ENCODE measurements around the gene BRIP1. TPM values are rescaled to one million over a fixed set of nuclear protein-coding genes. Genes with fewer than 3 reads are reported as not detected.

The BRIP1 gene
- total RNA-seq, 2 donors from 2014 or later, result 24.2 to 25.5 TPM

DNA sequence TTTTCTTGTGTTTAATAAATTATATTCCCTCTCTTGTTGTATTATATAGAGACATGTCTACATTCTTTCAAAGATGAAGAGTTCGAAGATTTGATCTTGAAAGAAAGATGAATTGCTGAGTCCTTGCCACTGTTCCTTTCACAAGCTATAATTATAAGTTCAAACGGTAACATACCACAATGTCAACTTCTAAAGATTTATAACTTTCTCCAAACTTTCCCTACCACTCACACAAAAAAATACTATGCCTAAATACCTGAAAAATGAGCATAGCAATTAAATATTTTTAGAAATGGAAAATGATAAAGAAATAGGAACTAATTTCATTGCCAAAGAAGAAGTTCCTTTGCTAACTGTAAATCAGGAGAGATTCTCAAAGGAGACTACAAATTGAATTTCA, 50.6 kb downstream of the BRIP1 start:
- H3K27ac ChIP-seq (ENCODE audit: low read depth, low read length), result no peak overlapping the region
- Mint-ChIP-seq H3K27me3 (ENCODE audit: insufficient read depth) (no peaks in the 10 kb centered on the region), H3K4me3 (no peak overlapping the region), H3K36me3 (ENCODE audit: low read depth) (peaks cover 5% of the 10 kb centered on the region), H3K9me3 (no peaks in the 10 kb centered on the region), H3K27ac (no peak overlapping the region), H3K4me1 (peaks cover 34% of the 10 kb centered on the region)
- no peaks in the 10 kb centered on the region for H3K9me3 ChIP-seq (ENCODE audit: control insufficient read depth, low read length)
- no peak for DNase-seq
- H3K4me3 ChIP-seq (ENCODE audit: low read length), result no peak overlapping the region
- no peak overlapping the region for H3K9ac ChIP-seq (ENCODE audit: extremely low read depth, low read length, poor library complexity, severe bottlenecking)
- no peaks in the 10 kb centered on the region for H3K27me3 ChIP-seq (ENCODE audit: control insufficient read depth, insufficient read depth, low read length, poor library complexity, severe bottlenecking)
- H3K4me1 ChIP-seq (ENCODE audit: control insufficient read depth, insufficient read depth, low read length), result peaks cover 10% of the 10 kb centered on the region
- TF ChIP-seq, protein P1, sequence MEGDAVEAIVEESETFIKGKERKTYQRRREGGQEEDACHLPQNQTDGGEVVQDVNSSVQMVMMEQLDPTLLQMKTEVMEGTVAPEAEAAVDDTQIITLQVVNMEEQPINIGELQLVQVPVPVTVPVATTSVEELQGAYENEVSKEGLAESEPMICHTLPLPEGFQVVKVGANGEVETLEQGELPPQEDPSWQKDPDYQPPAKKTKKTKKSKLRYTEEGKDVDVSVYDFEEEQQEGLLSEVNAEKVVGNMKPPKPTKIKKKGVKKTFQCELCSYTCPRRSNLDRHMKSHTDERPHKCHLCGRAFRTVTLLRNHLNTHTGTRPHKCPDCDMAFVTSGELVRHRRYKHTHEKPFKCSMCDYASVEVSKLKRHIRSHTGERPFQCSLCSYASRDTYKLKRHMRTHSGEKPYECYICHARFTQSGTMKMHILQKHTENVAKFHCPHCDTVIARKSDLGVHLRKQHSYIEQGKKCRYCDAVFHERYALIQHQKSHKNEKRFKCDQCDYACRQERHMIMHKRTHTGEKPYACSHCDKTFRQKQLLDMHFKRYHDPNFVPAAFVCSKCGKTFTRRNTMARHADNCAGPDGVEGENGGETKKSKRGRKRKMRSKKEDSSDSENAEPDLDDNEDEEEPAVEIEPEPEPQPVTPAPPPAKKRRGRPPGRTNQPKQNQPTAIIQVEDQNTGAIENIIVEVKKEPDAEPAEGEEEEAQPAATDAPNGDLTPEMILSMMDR (conservative IDR thresholded peaks at IDR 0.05), result no peak
- H3K36me3 ChIP-seq (ENCODE audit: control insufficient read depth, insufficient read depth, low read length), result no peaks in the 10 kb centered on the region
- 94 to 100% methylated on average over 1 to 2 of the region's 2 CpGs for WGBS, 2 experiments (ENCODE audit: insufficient coverage in 1 of 2, insufficient read length in 1 of 2)

DNA sequence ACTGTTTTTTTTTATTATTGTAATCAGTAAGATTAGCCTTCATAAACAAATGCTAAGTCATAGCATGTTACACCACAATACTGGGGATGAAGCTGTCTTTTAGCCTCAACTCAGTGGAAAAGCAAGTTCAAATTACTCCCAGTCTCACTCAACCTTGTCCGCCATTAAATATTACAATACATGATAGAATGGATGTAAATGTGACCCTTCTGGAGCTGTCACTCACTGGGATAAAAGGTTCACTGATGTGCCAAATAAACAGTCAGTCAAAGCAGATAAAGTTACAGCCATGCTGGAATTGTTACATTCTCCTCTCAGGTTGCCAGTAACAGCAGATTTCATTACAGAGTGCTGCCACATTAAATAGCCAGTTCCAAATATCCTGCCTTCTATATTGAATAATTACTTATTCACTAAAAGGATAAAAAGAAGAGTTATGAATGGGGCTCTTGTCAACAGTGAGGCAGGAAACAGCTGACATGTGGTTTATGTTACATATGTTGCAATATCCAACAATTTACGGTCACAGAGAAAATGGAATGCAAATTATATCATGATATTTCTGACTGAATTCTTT, 53.4 kb downstream of the BRIP1 start:
- H3K4me1 ChIP-seq (ENCODE audit: control insufficient read depth, insufficient read depth, low read length), result peaks cover 5% of the 10 kb centered on the region
- Mint-ChIP-seq H3K4me1 (peaks cover 23% of the 10 kb centered on the region), H3K36me3 (ENCODE audit: low read depth) (peaks cover 6% of the 10 kb centered on the region), H3K27ac (no peak overlapping the region), H3K27me3 (ENCODE audit: insufficient read depth) (no peaks in the 10 kb centered on the region), H3K9me3 (no peaks in the 10 kb centered on the region), H3K4me3 (no peak overlapping the region)
- no peak for DNase-seq
- H3K4me3 ChIP-seq (ENCODE audit: low read length), result no peak overlapping the region
- H3K9ac ChIP-seq (ENCODE audit: extremely low read depth, low read length, poor library complexity, severe bottlenecking), result no peak overlapping the region
- TF ChIP-seq, protein P1 (conservative IDR thresholded peaks at IDR 0.05), result no peak
- H3K27me3 ChIP-seq (ENCODE audit: control insufficient read depth, insufficient read depth, low read length, poor library complexity, severe bottlenecking), result no peaks in the 10 kb centered on the region
- no peak overlapping the region for H3K27ac ChIP-seq (ENCODE audit: low read depth, low read length)
- WGBS, 2 experiments (ENCODE audit: insufficient coverage in 1 of 2, insufficient read length in 1 of 2), result 100% methylated on average over 1 of the region's 2 CpGs; no CpG with 5 or more reads in 1 of the 2 experiments
- no peaks in the 10 kb centered on the region for H3K36me3 ChIP-seq (ENCODE audit: control insufficient read depth, insufficient read depth, low read length)
- no peaks in the 10 kb centered on the region for H3K9me3 ChIP-seq (ENCODE audit: control insufficient read depth, low read length)

DNA sequence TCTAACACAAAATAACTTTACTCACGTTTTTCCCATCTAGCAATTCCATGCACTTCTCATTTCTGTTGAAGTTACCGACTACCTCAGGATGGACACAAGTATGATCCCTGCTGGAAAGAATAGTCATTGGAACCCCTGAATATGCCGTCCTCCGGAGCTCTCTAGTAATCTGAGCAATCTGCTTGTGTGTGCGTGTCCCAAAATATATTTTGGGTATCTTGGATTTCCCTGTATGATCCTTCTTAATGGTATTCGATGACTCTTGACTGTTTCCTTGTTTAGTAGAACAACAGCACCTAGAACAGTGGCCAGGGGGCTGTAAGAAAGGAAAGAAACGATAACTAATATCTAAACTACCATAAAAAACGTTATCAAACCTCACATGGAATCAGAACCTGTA, 54.9 kb downstream of the BRIP1 start:
- Mint-ChIP-seq H3K9me3 (no peaks in the 10 kb centered on the region), H3K27me3 (ENCODE audit: insufficient read depth) (no peaks in the 10 kb centered on the region), H3K4me3 (no peak overlapping the region), H3K36me3 (ENCODE audit: low read depth) (peaks cover 6% of the 10 kb centered on the region), H3K4me1 (peaks cover 21% of the 10 kb centered on the region), H3K27ac (no peak overlapping the region)
- Histone ChIP-seq H3K27me3 (ENCODE audit: control insufficient read depth, insufficient read depth, low read length, poor library complexity, severe bottlenecking) (no peaks in the 10 kb centered on the region), H3K27ac (ENCODE audit: low read depth, low read length) (no peak overlapping the region), H3K9me3 (ENCODE audit: control insufficient read depth, low read length) (no peaks in the 10 kb centered on the region), H3K4me1 (ENCODE audit: control insufficient read depth, insufficient read depth, low read length) (peaks cover 5% of the 10 kb centered on the region), H3K4me3 (ENCODE audit: low read length) (no peak overlapping the region), H3K9ac (ENCODE audit: extremely low read depth, low read length, poor library complexity, severe bottlenecking) (no peak overlapping the region), H3K36me3 (ENCODE audit: control insufficient read depth, insufficient read depth, low read length) (no peaks in the 10 kb centered on the region)
- TF ChIP-seq, protein P1 (conservative IDR thresholded peaks at IDR 0.05), result no peak
- DNase-seq, result no peak
- WGBS, 2 experiments (ENCODE audit: insufficient coverage in 1 of 2, insufficient read length in 1 of 2), result 91 to 94% methylated on average over 6 of the region's 8 CpGs
